HG02973 (cell line): ENCODE measurements around the gene PRDM8.
"Not testable (repeated sequence)": the region's sequence is repeated elsewhere in the genome, so short reads cannot be mapped to it uniquely, and the experiment has no call there.

ENCODE experiments used
- ATAC-seq: cut with Tn5 transposase; IDR thresholded peaks from one replicate; pipeline ENCODE4 v1.9.1; 2021; ENCODE audit warnings: moderate library complexity; ENCODE audit not compliant: unreplicated experiment

Gene PRDM8

DNA sequence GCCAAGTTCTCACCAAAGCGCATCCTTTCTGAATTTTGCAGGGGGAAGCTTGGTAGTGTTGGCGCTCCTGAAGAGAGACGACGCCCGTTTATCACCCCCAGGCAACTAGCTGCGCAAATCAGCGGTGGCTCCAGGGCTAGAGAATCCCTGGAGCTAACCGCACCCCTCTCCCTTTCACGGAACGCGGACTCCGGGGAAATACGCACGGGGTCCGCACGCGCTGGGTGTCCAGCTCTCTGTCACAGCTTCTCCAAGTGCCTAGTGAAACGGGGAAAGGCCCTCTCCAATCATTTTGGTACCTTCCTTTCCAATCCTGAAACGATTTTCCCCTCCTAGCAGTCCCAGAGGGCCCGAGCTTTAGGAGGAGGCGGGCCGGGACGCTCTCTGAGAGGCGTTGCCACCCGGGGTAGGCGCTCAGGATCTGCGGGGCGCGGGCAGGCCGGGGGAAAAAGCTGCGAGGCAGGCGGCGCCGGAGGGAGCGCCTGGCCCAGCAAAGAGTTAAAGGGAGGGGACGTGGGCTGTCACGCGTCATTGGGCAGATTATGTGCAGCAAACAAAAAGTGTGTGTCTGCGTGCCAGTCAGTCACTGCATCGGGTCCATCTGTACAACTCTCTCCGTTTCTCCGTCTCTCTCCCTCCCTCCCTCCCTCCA is at the start of gene PRDM8:
PRDM8 (plus strand) TSS at position 582 of the 652 bp plus-strand sequence. CDS start 2,578 bp downstream, outside the sequence.
- no peak for ATAC-seq

GRCh38 chr4:80150387-80151180 is 46.7 kb upstream of the PRDM8 start:
- ATAC-seq: no peak

GRCh38 chr4:80151981-80152380 is 45.3 kb upstream of the PRDM8 start:
- no peak for ATAC-seq

GRCh38 chr4:80153874-80154544 is 43.3 kb upstream of the PRDM8 start:
- no peak for ATAC-seq

DNA sequence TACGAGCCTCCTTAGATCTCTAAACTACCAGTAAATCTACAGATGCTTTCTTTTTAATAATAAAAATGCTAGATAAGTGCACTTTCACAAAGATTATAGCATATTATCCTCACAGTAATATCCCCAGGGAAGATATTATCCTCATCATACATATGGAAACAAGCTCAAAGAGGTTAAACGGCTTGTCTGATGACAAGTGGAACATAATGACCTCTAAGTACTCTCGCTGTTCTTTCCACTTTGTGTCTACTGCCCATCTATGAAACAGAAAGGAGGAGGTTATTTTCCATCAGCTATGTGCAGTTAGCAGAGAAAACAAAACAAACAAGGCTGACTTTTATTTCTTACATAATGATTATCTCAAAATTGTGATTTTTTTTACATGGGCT is 42.8 kb upstream of the PRDM8 start:
- no peak for ATAC-seq

GRCh38 chr4:80155316-80155982 is 41.9 kb upstream of the PRDM8 start:
- no peak for ATAC-seq

- no peak for ATAC-seq
Measured at GRCh38 chr4:80156410-80156809, 40.9 kb upstream of the PRDM8 start.

DNA sequence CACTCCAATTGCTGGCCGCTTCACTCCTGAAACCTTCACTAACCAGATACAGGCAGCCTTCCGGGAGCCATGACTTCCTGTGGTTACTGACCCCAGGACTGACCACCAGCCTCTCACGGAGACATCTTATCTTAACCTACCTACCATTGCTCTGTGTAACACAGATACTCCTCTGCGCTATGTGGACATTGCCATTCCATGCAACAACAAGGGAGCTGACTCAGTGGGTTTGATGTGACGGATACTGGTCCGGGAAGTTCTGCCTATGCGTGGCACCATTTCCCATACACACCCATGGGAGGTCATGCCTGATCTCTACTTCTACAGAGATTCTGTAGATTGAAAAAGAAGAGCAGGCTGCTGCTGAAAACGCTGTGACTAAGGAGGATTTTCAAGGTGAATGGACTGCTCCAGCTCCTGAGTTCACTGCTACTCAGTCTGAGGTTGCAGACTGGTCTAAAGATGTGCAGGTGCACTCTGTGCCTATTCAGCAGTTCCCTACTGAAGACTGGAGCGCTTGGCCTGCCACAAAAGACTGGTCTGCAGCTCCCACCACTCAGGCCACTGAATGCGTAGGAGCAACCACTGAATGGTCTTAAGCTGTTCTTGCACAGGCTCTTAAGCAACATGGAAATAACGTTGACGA is 35.8 kb upstream of the PRDM8 start:
- no peak for ATAC-seq

- no peak for ATAC-seq
Measured at GRCh38 chr4:80162418-80162817, 34.9 kb upstream of the PRDM8 start.

GRCh38 chr4:80165855-80166254 is 31.4 kb upstream of the PRDM8 start:
- no peak for ATAC-seq

GRCh38 chr4:80171251-80171650 is 26.1 kb upstream of the PRDM8 start:
- ATAC-seq: no peak

DNA sequence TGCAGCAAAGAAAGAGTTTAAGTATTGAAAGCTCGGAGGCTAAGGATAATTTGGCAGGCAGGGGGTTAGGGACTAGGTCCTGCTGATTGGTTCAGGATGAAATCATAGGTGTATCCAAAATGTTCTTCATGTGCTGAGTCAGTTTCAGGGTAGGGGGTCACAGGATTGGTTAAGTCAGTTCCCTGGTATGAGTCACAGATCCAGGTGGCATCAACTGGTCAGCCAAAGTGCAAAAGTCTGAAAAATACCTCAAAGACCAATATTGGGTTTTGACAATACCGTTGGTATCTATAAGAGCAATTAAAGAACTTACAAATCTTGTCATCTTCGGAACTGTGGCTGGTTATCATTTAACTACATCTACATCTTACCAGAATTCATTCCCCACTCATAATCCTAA is 25.6 kb upstream of the PRDM8 start:
- no peak for ATAC-seq

- peak; percentile 51 for ATAC-seq
Measured at GRCh38 chr4:80172203-80172602, 25.1 kb upstream of the PRDM8 start.

GRCh38 chr4:80173401-80173800 is 23.9 kb upstream of the PRDM8 start:
- ATAC-seq: peak; percentile 89

DNA sequence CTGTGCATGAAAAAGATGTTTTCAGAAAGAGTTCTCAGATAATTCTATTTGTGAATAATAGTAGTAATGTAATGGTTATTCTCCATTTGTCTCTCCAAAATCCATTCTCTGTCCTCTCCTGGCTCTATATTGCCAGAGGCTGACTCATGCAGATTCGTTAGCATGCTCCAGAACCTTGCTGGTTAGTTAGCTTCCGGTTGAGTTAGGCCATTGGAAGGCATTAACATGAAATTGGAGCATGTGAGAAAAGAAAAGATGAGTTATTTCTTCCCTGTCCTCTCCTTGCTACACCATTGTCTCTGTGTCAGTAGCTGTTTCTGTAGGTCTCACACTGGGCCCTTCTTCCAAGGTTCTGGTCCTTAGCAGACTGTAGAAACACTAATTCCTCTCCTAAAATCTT is 23.5 kb upstream of the PRDM8 start:
- no peak for ATAC-seq

DNA sequence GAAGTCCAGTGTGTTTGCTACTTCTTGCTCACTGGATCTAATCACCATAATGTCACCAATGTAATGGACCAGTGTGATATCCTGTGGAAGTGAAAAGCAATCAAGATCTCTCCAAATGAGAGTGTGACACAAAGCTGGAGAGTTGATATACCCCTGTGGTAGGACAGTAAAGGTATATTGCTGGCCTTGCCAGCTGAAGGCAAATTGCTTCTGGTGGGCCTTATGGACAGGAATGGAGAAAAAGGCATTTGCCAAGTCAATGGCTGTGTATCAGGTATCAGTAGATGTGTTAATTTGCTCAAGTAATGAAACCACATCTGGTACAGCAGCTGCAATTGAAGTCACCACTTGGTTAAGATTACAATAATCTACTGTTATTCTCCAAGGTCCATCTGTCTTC is 19.5 kb upstream of the PRDM8 start:
- ATAC-seq: not testable (repeated sequence)

- ATAC-seq: no peak
Measured at GRCh38 chr4:80178964-80179363, 18.3 kb upstream of the PRDM8 start.

DNA sequence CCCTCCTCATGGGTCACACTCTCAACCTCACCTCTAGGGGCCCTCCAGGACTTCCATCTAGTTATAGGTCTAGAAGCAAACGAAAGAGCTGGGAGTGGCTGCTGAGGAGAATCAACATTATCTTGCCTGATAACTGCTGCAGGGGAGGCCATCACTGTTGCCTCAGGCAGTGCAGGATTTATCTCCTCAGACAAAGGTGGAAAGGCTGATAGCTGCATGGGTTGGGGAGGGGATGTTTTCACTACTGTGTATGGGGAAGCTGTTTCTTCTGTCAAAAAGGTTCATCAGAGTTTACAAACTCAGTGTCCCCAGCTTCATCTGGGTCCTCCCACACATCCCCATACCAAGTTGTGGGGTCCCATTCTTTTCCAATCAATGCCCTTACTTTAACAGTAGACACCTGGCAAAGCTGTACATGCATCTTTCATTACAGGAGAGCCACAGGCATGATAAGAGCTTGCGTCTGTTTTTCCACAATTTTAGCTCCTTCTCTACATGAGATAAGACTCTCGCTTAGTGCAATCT is 17.6 kb upstream of the PRDM8 start:
- no peak for ATAC-seq

GRCh38 chr4:80180743-80181142 is 16.6 kb upstream of the PRDM8 start:
- ATAC-seq: no peak

GRCh38 chr4:80182237-80182866 is 15.0 kb upstream of the PRDM8 start:
- ATAC-seq: peak; percentile 25
